HG03342 (cell line): ENCODE measurements around the gene GABRA5.

ENCODE experiments used
- ATAC-seq: cut with Tn5 transposase; IDR thresholded peaks from one replicate; pipeline ENCODE4 v1.9.1; 2021; ENCODE audit warnings: mild to moderate bottlenecking, moderate library complexity; ENCODE audit not compliant: unreplicated experiment

Gene GABRA5

DNA sequence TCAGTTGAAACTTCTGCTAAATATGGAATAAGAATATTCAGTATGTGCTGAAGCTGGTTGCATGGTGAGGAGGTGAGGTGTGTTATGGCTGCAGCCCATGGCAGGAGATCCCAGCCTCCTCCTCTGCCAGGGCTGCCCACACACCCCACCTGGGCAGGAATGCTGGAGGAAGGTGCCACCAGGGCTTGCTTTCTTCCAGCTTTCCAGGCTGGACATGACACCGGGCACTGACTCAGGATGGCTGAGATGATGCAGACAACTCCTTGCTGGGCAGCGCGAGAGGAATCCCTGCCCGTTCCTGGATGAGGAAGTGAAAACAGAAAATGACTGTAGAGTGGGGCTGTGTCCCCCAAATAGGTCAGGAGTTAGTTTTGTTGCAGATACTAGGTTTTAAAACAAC is 118.2 kb downstream of the GABRA5 start:
- ATAC-seq: no peak

DNA sequence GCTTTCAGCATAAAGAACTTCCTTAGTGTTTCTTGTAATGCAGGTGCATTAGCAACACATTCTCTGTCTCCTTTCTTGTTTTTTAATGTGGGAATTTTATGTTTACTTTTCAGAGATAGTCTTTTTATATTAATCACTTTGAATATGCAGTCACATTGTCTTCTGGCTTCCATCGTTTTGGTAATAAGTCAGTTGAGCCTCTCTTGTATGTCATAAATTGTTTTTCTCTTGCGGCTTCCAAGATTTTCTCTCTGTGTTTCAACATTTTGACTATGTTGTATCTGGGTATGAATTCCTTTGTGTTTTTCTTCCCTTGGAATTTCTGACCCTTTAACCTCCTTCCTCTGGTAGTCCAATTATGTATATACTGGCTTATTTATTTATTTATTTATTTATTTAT is 129.4 kb downstream of the GABRA5 start:
- ATAC-seq: no peak
